MM.1S (cell line): ENCODE data around the gene SPECC1.

Experiments
- DNase-seq: peaks from one replicate; pipeline ENCODE4 v3.0.0-alpha.2; 2015
- H2AFZ ChIP-seq: fragments of 300-600 bp; sonication (generic); 2 replicates; pipeline ENCODE4 v1.6.0; 2016; ENCODE audit warnings: antibody characterized with exemption, low read length
- H3F3A ChIP-seq: fragments of 300-600 bp; sonication (generic); 2 replicates; pipeline ENCODE4 v1.6.1; 2016; ENCODE audit warnings: mild to moderate bottlenecking, antibody characterized with exemption, low read length, moderate library complexity, mixed read lengths; ENCODE audit not compliant: insufficient read depth
- H3K27ac ChIP-seq: fragments of 300-600 bp; sonication (generic); 2 replicates; pipeline ENCODE4 v1.5.1; 2016; ENCODE audit warnings: mild to moderate bottlenecking, low read length
- H3K27me3 ChIP-seq: fragments of 300-600 bp; sonication (generic); replicated peaks from 2 replicates; pipeline ENCODE4 v1.6.0; 2016; ENCODE audit warnings: low read length; ENCODE audit not compliant: insufficient read depth
- H3K36me3 ChIP-seq: fragments of 300-600 bp; sonication (generic); replicated peaks from 2 replicates; pipeline ENCODE4 v1.6.1; 2016; ENCODE audit warnings: mild to moderate bottlenecking, low read length, mixed read lengths; ENCODE audit not compliant: insufficient read depth
- H3K4me1 ChIP-seq: fragments of 300-600 bp; sonication (generic); 2 replicates; pipeline ENCODE4 v1.6.1; 2016; ENCODE audit warnings: low read length, mixed read lengths
- H3K4me2 ChIP-seq: fragments of 300-600 bp; sonication (generic); 2 replicates; pipeline ENCODE4 v1.6.0; 2016; ENCODE audit warnings: low read depth, low read length
- H3K4me3 ChIP-seq: fragments of 300-600 bp; sonication (generic); 2 replicates; pipeline ENCODE4 v1.5.1; 2016; ENCODE audit warnings: low read length, mixed read lengths
- H3K79me2 ChIP-seq: fragments of 300-600 bp; sonication (generic); 2 replicates; pipeline ENCODE4 v1.6.1; 2016; ENCODE audit warnings: mixed run types, low read length, mixed read lengths
- H3K9ac ChIP-seq: fragments of 300-600 bp; sonication (generic); 2 replicates; pipeline ENCODE4 v1.6.1; 2016; ENCODE audit warnings: low read length, mixed read lengths
- H3K9me2 ChIP-seq: fragments of 300-600 bp; sonication (generic); replicated peaks from 2 replicates; pipeline ENCODE4 v1.6.1; 2016; ENCODE audit warnings: mild to moderate bottlenecking, low read length, mixed read lengths; ENCODE audit not compliant: insufficient read depth
- H3K9me3 ChIP-seq: fragments of 300-600 bp; sonication (generic); replicated peaks from 2 replicates; pipeline ENCODE4 v1.6.1; 2016; ENCODE audit warnings: mild to moderate bottlenecking, low read length, mixed read lengths; ENCODE audit not compliant: insufficient read depth
- H4K20me1 ChIP-seq: fragments of 300-600 bp; sonication (generic); 2 replicates; pipeline ENCODE4 v1.6.1; 2016; ENCODE audit warnings: mild to moderate bottlenecking, low read length, moderate library complexity, mixed read lengths; ENCODE audit not compliant: insufficient read depth
- CTCF ChIP-seq: fragments of 300-600 bp; sonication (generic); IDR thresholded peaks from 2 replicates; pipeline ENCODE4 v1.5.1; 2016; ENCODE audit warnings: antibody characterized with exemption, low read length, mixed read lengths
- EZH2 ChIP-seq: fragments of 300-600 bp; sonication (generic); optimal IDR thresholded peaks from 2 replicates; pipeline ENCODE3; 2017; ENCODE audit warnings: low read depth, mild to moderate bottlenecking, antibody characterized with exemption, low read length, mixed read lengths
- EZH2phosphoT487 ChIP-seq: fragments of 300-600 bp; sonication (generic); IDR thresholded peaks from 2 replicates; pipeline ENCODE4 v1.6.1; 2018; ENCODE audit warnings: antibody characterized with exemption, low read length

SPECC1 gene

GRCh38 chr17:20133517-20133916 lies 124.4 kb downstream of the SPECC1 start:
- no peaks in the 10 kb centered on the region for H3K9me2 ChIP-seq
- H3K4me2 ChIP-seq, result no peak overlapping the region
- no peak overlapping the region for H3K9ac ChIP-seq
- DNase-seq, result no peak
- no peak overlapping the region for H2AFZ ChIP-seq
- no peak overlapping the region for H3K4me3 ChIP-seq
- no peaks in the 10 kb centered on the region for H3K4me1 ChIP-seq
- H3F3A ChIP-seq, result no peaks in the 10 kb centered on the region
- no peak overlapping the region for H3K27ac ChIP-seq
- no peaks in the 10 kb centered on the region for H4K20me1 ChIP-seq
- TF ChIP-seq CTCF (no peak), EZH2 (no peak), EZH2phosphoT487 (no peak)
- H3K79me2 ChIP-seq, result no peaks in the 10 kb centered on the region
- no peaks in the 10 kb centered on the region for H3K36me3 ChIP-seq
- H3K9me3 ChIP-seq, result no peaks in the 10 kb centered on the region
- no peaks in the 10 kb centered on the region for H3K27me3 ChIP-seq

- TF ChIP-seq EZH2 (no peak), CTCF (no peak), EZH2phosphoT487 (no peak)
- Histone ChIP-seq H3K36me3 (no peaks in the 10 kb centered on the region), H3K4me3 (no peak overlapping the region), H3K27ac (no peak overlapping the region), H3K9ac (no peak overlapping the region), H3K9me3 (no peaks in the 10 kb centered on the region), H3K79me2 (no peaks in the 10 kb centered on the region), H3K27me3 (no peaks in the 10 kb centered on the region), H4K20me1 (no peaks in the 10 kb centered on the region), H3F3A (no peaks in the 10 kb centered on the region), H3K9me2 (no peaks in the 10 kb centered on the region), H3K4me2 (no peak overlapping the region), H2AFZ (no peak overlapping the region), H3K4me1 (no peaks in the 10 kb centered on the region)
- DNase-seq, result no peak
Measured at GRCh38 chr17:20141198-20141972, 132.2 kb downstream of the SPECC1 start.

GRCh38 chr17:20142268-20142667 lies 133.1 kb downstream of the SPECC1 start:
- no peaks in the 10 kb centered on the region for H4K20me1 ChIP-seq
- no peaks in the 10 kb centered on the region for H3K79me2 ChIP-seq
- H3K36me3 ChIP-seq, result no peaks in the 10 kb centered on the region
- no peaks in the 10 kb centered on the region for H3F3A ChIP-seq
- H2AFZ ChIP-seq, result no peak overlapping the region
- H3K9me2 ChIP-seq, result no peaks in the 10 kb centered on the region
- H3K4me3 ChIP-seq, result no peak overlapping the region
- H3K4me2 ChIP-seq, result no peak overlapping the region
- H3K27ac ChIP-seq, result no peak overlapping the region
- no peak for DNase-seq
- TF ChIP-seq EZH2phosphoT487, result no peak
- H3K9me3 ChIP-seq, result no peaks in the 10 kb centered on the region
- no peaks in the 10 kb centered on the region for H3K4me1 ChIP-seq
- no peak overlapping the region for H3K9ac ChIP-seq
- H3K27me3 ChIP-seq, result no peaks in the 10 kb centered on the region

- no peaks in the 10 kb centered on the region for H3K27me3 ChIP-seq
- no peak overlapping the region for H3K9ac ChIP-seq
- no peak overlapping the region for H3K27ac ChIP-seq
- no peak for DNase-seq
- H3K9me3 ChIP-seq, result no peaks in the 10 kb centered on the region
- no peaks in the 10 kb centered on the region for H3K9me2 ChIP-seq
- H3K4me3 ChIP-seq, result no peak overlapping the region
- no peak for TF ChIP-seq EZH2phosphoT487
- TF ChIP-seq CTCF, result no peak
- no peak for TF ChIP-seq EZH2
- no peaks in the 10 kb centered on the region for H3K79me2 ChIP-seq
- H4K20me1 ChIP-seq, result no peaks in the 10 kb centered on the region
- no peak overlapping the region for H3K4me2 ChIP-seq
- no peak overlapping the region for H2AFZ ChIP-seq
- H3K36me3 ChIP-seq, result no peaks in the 10 kb centered on the region
- H3F3A ChIP-seq, result no peaks in the 10 kb centered on the region
- H3K4me1 ChIP-seq, result no peaks in the 10 kb centered on the region
Measured at GRCh38 chr17:20143740-20144139, 134.6 kb downstream of the SPECC1 start.
